Central memory CD8-positive, alpha-beta T cell (primary cell): Measurements from ENCODE around the gene CCDC85A.

ENCODE experiments used
- ATAC-seq: fragments of 150-1000 bp; cut with Tn5 transposase; replicated peaks from 2 replicates; pipeline ENCODE4 v1.10.0; 2022; ENCODE audit warnings: mild to moderate bottlenecking, moderate FRiP score, moderate number of reproducible peaks; ENCODE audit not compliant: poor library complexity, severe bottlenecking; ENCODE audit errors: extremely low read depth
- DNase-seq, 2 donors: peaks; one replicate each; pipeline ENCODE4 v3.0.0; 2021; ENCODE audit warnings: low spot score in 2 of 2
- H3K27ac Mint-ChIP-seq: one replicate; pipeline ENCODE4 v1.8.0; 2022; ENCODE audit warnings: low read depth, mild to moderate bottlenecking, moderate library complexity, mixed read lengths
- H3K27me3 Mint-ChIP-seq: one replicate; pipeline ENCODE4 v1.8.0; 2022; ENCODE audit warnings: mixed read lengths
- H3K36me3 Mint-ChIP-seq: one replicate; pipeline ENCODE4 v1.8.0; 2022; ENCODE audit warnings: mild to moderate bottlenecking, moderate library complexity, mixed read lengths; ENCODE audit not compliant: insufficient read depth
- H3K4me1 Mint-ChIP-seq: one replicate; pipeline ENCODE4 v1.8.0; 2022; ENCODE audit warnings: mixed read lengths
- H3K4me3 Mint-ChIP-seq: one replicate; pipeline ENCODE4 v1.8.0; 2022; ENCODE audit warnings: mild to moderate bottlenecking, moderate library complexity, mixed read lengths
- H3K9me3 Mint-ChIP-seq: one replicate; pipeline ENCODE4 v1.8.0; 2022; ENCODE audit warnings: mixed read lengths

Gene CCDC85A

GRCh38 chr2:56333812-56334485 is 150.2 kb downstream of the CCDC85A start:
- Mint-ChIP-seq H3K4me1 (no peaks in the 10 kb centered on the region), H3K36me3 (no peaks in the 10 kb centered on the region), H3K4me3 (no peak overlapping the region), H3K9me3 (peaks cover 8% of the 10 kb centered on the region), H3K27me3 (no peaks in the 10 kb centered on the region), H3K27ac (no peak overlapping the region)
- ATAC-seq (no peak), DNase-seq (no peak)

DNA sequence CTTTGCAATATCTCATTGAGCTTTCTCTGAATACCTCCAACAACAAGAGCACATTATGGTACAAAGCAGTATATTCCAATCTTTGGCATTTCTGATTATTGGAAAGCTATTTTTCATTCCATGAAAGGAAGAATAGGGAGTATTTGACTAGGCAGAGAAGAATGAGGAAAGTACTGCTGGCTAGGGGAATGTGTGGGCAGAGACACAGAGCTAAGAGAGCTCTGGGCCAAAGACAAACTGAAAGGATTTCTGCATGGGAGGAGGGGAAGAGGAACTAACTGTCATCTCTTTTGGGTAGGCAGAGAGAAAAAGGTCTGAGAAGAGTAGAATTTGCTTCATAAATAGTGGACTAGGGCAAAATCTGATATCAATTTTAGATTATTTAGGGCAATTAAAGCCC is 150.8 kb downstream of the CCDC85A start:
- Mint-ChIP-seq H3K9me3 (peaks cover 5% of the 10 kb centered on the region), H3K4me3 (no peak overlapping the region), H3K27ac (no peak overlapping the region), H3K36me3 (no peaks in the 10 kb centered on the region), H3K27me3 (no peaks in the 10 kb centered on the region), H3K4me1 (no peaks in the 10 kb centered on the region)
- DNase-seq (no peak), ATAC-seq (no peak)

DNA sequence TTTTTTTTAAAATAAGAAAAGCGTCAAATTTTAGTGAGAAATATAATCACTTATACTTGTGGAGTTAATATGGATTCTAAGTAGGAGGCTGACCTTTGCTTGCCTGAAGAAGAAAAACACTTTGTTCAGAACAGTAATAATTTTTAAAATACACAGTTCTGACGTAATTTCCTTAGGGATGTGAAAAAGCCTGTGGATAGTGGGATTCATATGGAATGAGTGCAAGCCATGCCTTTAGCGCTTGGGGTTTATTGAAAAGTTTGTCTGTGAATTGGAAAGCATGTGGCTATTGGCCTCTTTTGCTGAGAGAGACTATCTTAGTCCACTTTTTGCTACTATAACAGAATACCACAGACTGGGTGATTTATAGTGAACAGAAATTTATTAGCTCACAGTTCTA is 151.3 kb downstream of the CCDC85A start:
- H3K36me3 Mint-ChIP-seq = no peaks in the 10 kb centered on the region
- H3K4me3 Mint-ChIP-seq = no peak overlapping the region
- no peak for DNase-seq
- H3K27me3 Mint-ChIP-seq = no peaks in the 10 kb centered on the region
- peaks cover 5% of the 10 kb centered on the region for H3K9me3 Mint-ChIP-seq
- ATAC-seq = no peak
- no peak overlapping the region for H3K27ac Mint-ChIP-seq
- no peaks in the 10 kb centered on the region for H3K4me1 Mint-ChIP-seq

- H3K27me3 Mint-ChIP-seq = no peaks in the 10 kb centered on the region
- no peaks in the 10 kb centered on the region for H3K36me3 Mint-ChIP-seq
- no peak overlapping the region for H3K4me3 Mint-ChIP-seq
- no peak overlapping the region for H3K27ac Mint-ChIP-seq
- ATAC-seq (no peak), DNase-seq (no peak)
- H3K9me3 Mint-ChIP-seq = no peaks in the 10 kb centered on the region
- H3K4me1 Mint-ChIP-seq = no peaks in the 10 kb centered on the region
Measured at GRCh38 chr2:56337342-56337741, 153.6 kb downstream of the CCDC85A start.

- Mint-ChIP-seq H3K27me3 (no peaks in the 10 kb centered on the region), H3K4me3 (no peak overlapping the region), H3K4me1 (no peaks in the 10 kb centered on the region), H3K9me3 (no peaks in the 10 kb centered on the region), H3K27ac (no peak overlapping the region), H3K36me3 (no peaks in the 10 kb centered on the region)
- ATAC-seq (no peak), DNase-seq (no peak)
Measured at GRCh38 chr2:56338232-56338631, 154.4 kb downstream of the CCDC85A start.

GRCh38 chr2:56344771-56345170 is 161.0 kb downstream of the CCDC85A start:
- no peak for DNase-seq
- H3K4me1 Mint-ChIP-seq = no peaks in the 10 kb centered on the region
- H3K27me3 Mint-ChIP-seq = no peaks in the 10 kb centered on the region
- ATAC-seq = no peak
- no peaks in the 10 kb centered on the region for H3K36me3 Mint-ChIP-seq
- no peak overlapping the region for H3K27ac Mint-ChIP-seq
- H3K4me3 Mint-ChIP-seq = no peak overlapping the region
- H3K9me3 Mint-ChIP-seq = peaks cover 5% of the 10 kb centered on the region

DNA sequence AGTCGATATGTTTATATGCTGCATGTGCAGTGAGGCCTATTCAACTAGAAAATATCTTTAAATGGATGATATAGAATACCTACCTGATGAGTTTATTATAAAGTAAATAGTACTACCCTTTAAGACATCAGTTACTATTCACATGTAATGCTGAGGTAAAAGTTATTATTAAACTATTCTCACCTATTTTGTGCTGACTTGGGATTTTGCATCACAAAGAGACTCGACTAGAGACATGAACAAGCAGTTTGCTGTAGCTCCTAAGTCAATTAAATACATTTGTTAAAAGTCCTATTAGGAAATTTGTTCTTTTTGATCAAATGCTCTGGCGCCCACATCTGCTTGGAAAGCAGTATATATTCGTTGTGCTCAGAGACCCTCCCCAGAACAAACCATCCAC is 164.1 kb downstream of the CCDC85A start:
- no peak for ATAC-seq
- Mint-ChIP-seq H3K27ac (no peak overlapping the region), H3K4me3 (no peak overlapping the region), H3K4me1 (no peaks in the 10 kb centered on the region), H3K9me3 (peaks cover 5% of the 10 kb centered on the region), H3K27me3 (no peaks in the 10 kb centered on the region), H3K36me3 (no peaks in the 10 kb centered on the region)
- no peak for DNase-seq

DNA sequence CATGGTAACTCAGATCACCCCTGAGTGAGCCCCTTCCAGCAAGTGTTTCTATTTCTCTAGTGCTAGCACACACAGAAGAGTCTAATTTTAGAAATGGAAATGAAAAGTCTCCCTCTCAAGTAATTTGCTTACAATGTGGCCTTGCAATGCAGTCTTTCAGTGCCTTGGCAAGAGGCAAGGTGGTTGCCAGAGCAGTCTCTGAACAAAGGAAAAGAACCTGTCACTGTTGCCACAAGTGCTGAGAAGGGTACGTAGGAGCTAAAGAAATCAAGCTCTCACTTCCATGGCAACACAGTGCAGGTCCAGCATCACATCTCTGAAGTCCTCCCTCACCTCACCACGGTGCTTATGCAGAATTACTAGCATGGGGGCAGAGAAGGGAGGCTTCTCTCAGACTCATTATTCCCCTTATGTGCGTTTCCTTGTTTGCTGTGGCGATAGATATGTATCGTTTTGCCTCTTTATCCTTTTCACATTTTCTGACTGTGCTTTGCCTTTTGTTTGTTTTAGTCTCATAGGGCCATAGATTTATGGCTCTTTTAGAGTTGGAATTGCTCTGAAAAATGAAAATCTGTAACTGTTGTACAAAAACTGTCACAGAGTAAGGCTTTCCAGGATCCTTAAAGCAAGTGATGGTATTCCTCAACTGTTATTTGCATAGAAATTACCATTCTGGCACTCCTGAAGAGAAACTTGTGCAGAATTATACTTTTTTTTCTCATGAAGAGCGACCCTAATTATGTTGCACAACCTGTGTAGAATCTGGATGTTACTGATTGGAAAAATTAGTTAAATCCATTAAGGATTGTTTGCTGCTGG is 164.8 kb downstream of the CCDC85A start:
- Mint-ChIP-seq H3K36me3 (no peaks in the 10 kb centered on the region), H3K4me1 (no peaks in the 10 kb centered on the region), H3K27ac (no peak overlapping the region), H3K9me3 (peaks cover 5% of the 10 kb centered on the region), H3K4me3 (no peak overlapping the region), H3K27me3 (no peaks in the 10 kb centered on the region)
- no peak for DNase-seq
- no peak for ATAC-seq

GRCh38 chr2:56357655-56358295 is 174.0 kb downstream of the CCDC85A start:
- DNase-seq (no peak), ATAC-seq (no peak)
- peaks cover 14% of the 10 kb centered on the region for H3K9me3 Mint-ChIP-seq
- no peak overlapping the region for H3K4me3 Mint-ChIP-seq
- H3K27ac Mint-ChIP-seq = no peak overlapping the region
- H3K27me3 Mint-ChIP-seq = no peaks in the 10 kb centered on the region
- H3K4me1 Mint-ChIP-seq = no peaks in the 10 kb centered on the region
- H3K36me3 Mint-ChIP-seq = no peaks in the 10 kb centered on the region

GRCh38 chr2:56361844-56362243 is 178.1 kb downstream of the CCDC85A start:
- Mint-ChIP-seq H3K27ac (no peak overlapping the region), H3K4me3 (no peak overlapping the region), H3K27me3 (no peaks in the 10 kb centered on the region), H3K4me1 (no peaks in the 10 kb centered on the region), H3K9me3 (peaks cover 14% of the 10 kb centered on the region), H3K36me3 (no peaks in the 10 kb centered on the region)
- DNase-seq (no peak), ATAC-seq (no peak)

DNA sequence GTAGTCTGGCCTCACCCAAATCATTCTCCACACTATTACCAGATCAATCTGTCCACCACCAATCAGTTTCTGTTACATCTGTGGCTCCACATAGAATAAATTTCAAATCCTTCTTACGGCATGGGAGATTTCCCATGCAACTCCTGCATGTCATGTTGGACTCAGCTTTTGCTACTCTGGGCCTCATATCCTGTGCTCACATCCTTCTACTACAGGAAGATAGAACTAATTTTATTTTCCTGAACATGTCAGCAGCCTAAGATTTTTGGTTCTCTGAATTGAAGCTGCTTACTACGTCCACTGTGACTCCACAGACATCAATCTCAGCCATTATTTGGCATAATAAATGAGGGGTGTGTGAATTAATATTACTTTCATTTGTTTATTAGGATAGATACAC is 181.1 kb downstream of the CCDC85A start:
- Mint-ChIP-seq H3K4me3 (no peak overlapping the region), H3K36me3 (no peaks in the 10 kb centered on the region), H3K27me3 (no peaks in the 10 kb centered on the region), H3K9me3 (peaks cover 14% of the 10 kb centered on the region), H3K27ac (no peak overlapping the region), H3K4me1 (no peaks in the 10 kb centered on the region)
- ATAC-seq (no peak), DNase-seq (no peak)

- Mint-ChIP-seq H3K36me3 (no peaks in the 10 kb centered on the region), H3K27ac (no peak overlapping the region), H3K27me3 (no peaks in the 10 kb centered on the region), H3K4me1 (no peaks in the 10 kb centered on the region), H3K4me3 (no peak overlapping the region), H3K9me3 (peaks cover 10% of the 10 kb centered on the region)
- ATAC-seq = no peak
- no peak for DNase-seq
Measured at GRCh38 chr2:56369316-56369715, 185.5 kb downstream of the CCDC85A start.
